ENCODE data around the gene ORM2.

The ORM2 gene

GRCh38 chr9:114341152-114341830 is 11.6 kb downstream of the ORM2 start:
- Histone ChIP-seq H3K27me3 (ENCODE audit: control insufficient read depth, low read length) (no peaks in the 10 kb centered on the region), H3F3A (ENCODE audit: control insufficient read depth, insufficient read depth) (peaks cover 15% of the 10 kb centered on the region), H4K20me1 (ENCODE audit: control insufficient read depth, insufficient read depth, low read depth, low read length) (no peaks in the 10 kb centered on the region), H3K4me1 (ENCODE audit: control insufficient read depth, low read length) (no peaks in the 10 kb centered on the region), H3K27ac (ENCODE audit: low read depth, low read length) (no peak overlapping the region), H3K9me2 (replicated peaks; ENCODE audit: control insufficient read depth, low read length) (no peaks in the 10 kb centered on the region), H3K79me2 (ENCODE audit: control insufficient read depth, low read length) (0 out of 2 replicates have a peak, but pooled peaks cover 3% of the 10 kb centered on the region), H3K4me3 (ENCODE audit: low read length) (no peak overlapping the region), H3K36me3 (ENCODE audit: control insufficient read depth, low read length) (peaks cover 96% of the 10 kb centered on the region), H3K9me3 (ENCODE audit: control insufficient read depth, insufficient read depth, low read length) (no peaks in the 10 kb centered on the region), H3K4me2 (ENCODE audit: low read length) (no peak overlapping the region)
- TF ChIP-seq EZH2phosphoT487 (IDR thresholded peaks at IDR 0.05; ENCODE audit: borderline replicate concordance, low read length) (no peak), CTCF (IDR thresholded peaks at IDR 0.05; ENCODE audit: low read depth, low read length, poor library complexity, severe bottlenecking) (no peak)

GRCh38 chr9:114341991-114342390 is 12.3 kb downstream of the ORM2 start:
- no peak overlapping the region for H3K27ac ChIP-seq (ENCODE audit: low read depth, low read length)
- no peak overlapping the region for H3K4me2 ChIP-seq (ENCODE audit: low read length)
- no peaks in the 10 kb centered on the region for H3K9me3 ChIP-seq (ENCODE audit: control insufficient read depth, insufficient read depth, low read length)
- H3K4me3 ChIP-seq (ENCODE audit: low read length): no peak overlapping the region
- no peaks in the 10 kb centered on the region for H3K9me2 ChIP-seq (replicated peaks; ENCODE audit: control insufficient read depth, low read length)
- H3K4me1 ChIP-seq (ENCODE audit: control insufficient read depth, low read length): no peaks in the 10 kb centered on the region
- TF ChIP-seq EZH2phosphoT487 (IDR thresholded peaks at IDR 0.05; ENCODE audit: borderline replicate concordance, low read length) (no peak), CTCF (IDR thresholded peaks at IDR 0.05; ENCODE audit: low read depth, low read length, poor library complexity, severe bottlenecking) (no peak)
- H3F3A ChIP-seq (ENCODE audit: control insufficient read depth, insufficient read depth): peaks cover 15% of the 10 kb centered on the region
- H3K27me3 ChIP-seq (ENCODE audit: control insufficient read depth, low read length): no peaks in the 10 kb centered on the region
- H3K79me2 ChIP-seq (ENCODE audit: control insufficient read depth, low read length): 0 out of 2 replicates have a peak, but pooled peaks cover 3% of the 10 kb centered on the region
- no peaks in the 10 kb centered on the region for H4K20me1 ChIP-seq (ENCODE audit: control insufficient read depth, insufficient read depth, low read depth, low read length)
- H3K36me3 ChIP-seq (ENCODE audit: control insufficient read depth, low read length): peaks cover 97% of the 10 kb centered on the region

- H3K4me2 ChIP-seq (ENCODE audit: low read length): no peak overlapping the region
- H3K36me3 ChIP-seq (ENCODE audit: control insufficient read depth, low read length): peaks cover 95% of the 10 kb centered on the region
- H3K4me1 ChIP-seq (ENCODE audit: control insufficient read depth, low read length): no peaks in the 10 kb centered on the region
- H3K4me3 ChIP-seq (ENCODE audit: low read length): no peak overlapping the region
- no peaks in the 10 kb centered on the region for H4K20me1 ChIP-seq (ENCODE audit: control insufficient read depth, insufficient read depth, low read depth, low read length)
- H3K27me3 ChIP-seq (ENCODE audit: control insufficient read depth, low read length): no peaks in the 10 kb centered on the region
- no peak for TF ChIP-seq CTCF (IDR thresholded peaks at IDR 0.05; ENCODE audit: low read depth, low read length, poor library complexity, severe bottlenecking)
- TF ChIP-seq EZH2phosphoT487 (IDR thresholded peaks at IDR 0.05; ENCODE audit: borderline replicate concordance, low read length): no peak
- H3K9me2 ChIP-seq (replicated peaks; ENCODE audit: control insufficient read depth, low read length): no peaks in the 10 kb centered on the region
- peaks cover 15% of the 10 kb centered on the region for H3F3A ChIP-seq (ENCODE audit: control insufficient read depth, insufficient read depth)
- no peak overlapping the region for H3K27ac ChIP-seq (ENCODE audit: low read depth, low read length)
- no peaks in the 10 kb centered on the region for H3K9me3 ChIP-seq (ENCODE audit: control insufficient read depth, insufficient read depth, low read length)
- 0 out of 2 replicates have a peak, but pooled peaks cover 3% of the 10 kb centered on the region for H3K79me2 ChIP-seq (ENCODE audit: control insufficient read depth, low read length)
Observed at GRCh38 chr9:114342755-114343440, 13.2 kb downstream of the ORM2 start.

Measured in DOHH2 (cell line).